Calu3 (cell line): ENCODE measurements around the gene GBP4. TPM values are rescaled to one million over a fixed set of nuclear protein-coding genes. Genes with fewer than 3 reads are reported as not detected.

Source experiments
- BruUV-seq: library from RNA; stranded (reverse); fragments of 400-500 nt; replicated peaks from 2 replicates; lab custom pipeline; 2021; lab: Mats Ljungman, UMichigan
- CTCF ChIA-PET: fragments of 300-600 bp; sonication (Branson Sonifier 250); formaldehyde crosslinking; loops from one replicate; lab custom pipeline; 2022; ENCODE audit warnings: antibody characterized with exemption; lab: Charles Lee
- DNase-seq: peaks from one replicate; pipeline ENCODE4 v3.0.0; 2022
- H3K27ac Mint-ChIP-seq: one replicate; pipeline ENCODE4 v1.8.0; 2022; ENCODE audit warnings: mixed read lengths; ENCODE audit not compliant: unreplicated experiment
- H3K27me3 Mint-ChIP-seq: one replicate; pipeline ENCODE4 v1.8.0; 2022; ENCODE audit warnings: mixed read lengths; ENCODE audit not compliant: unreplicated experiment
- H3K36me3 Mint-ChIP-seq: one replicate; pipeline ENCODE4 v1.8.0; 2022; ENCODE audit warnings: mild to moderate bottlenecking, moderate library complexity, mixed read lengths; ENCODE audit not compliant: insufficient read depth, unreplicated experiment
- H3K4me1 Mint-ChIP-seq: one replicate; pipeline ENCODE4 v1.8.0; 2022; ENCODE audit warnings: mild to moderate bottlenecking, low read depth, mixed read lengths; ENCODE audit not compliant: unreplicated experiment
- H3K4me3 Mint-ChIP-seq: one replicate; pipeline ENCODE4 v1.8.0; 2022; ENCODE audit warnings: mild to moderate bottlenecking, low read depth, moderate library complexity, mixed read lengths; ENCODE audit not compliant: unreplicated experiment
- H3K9me3 Mint-ChIP-seq: one replicate; pipeline ENCODE4 v1.8.0; 2022; ENCODE audit warnings: low read depth, mixed read lengths; ENCODE audit not compliant: unreplicated experiment
- intact Hi-C: fragments of 100-400 bp; cut with micrococcal nuclease; formaldehyde crosslinking; loops from one replicate; pipeline ENCODE4 v1.10.0; 2022; ENCODE audit not compliant: unreplicated experiment
- total RNA-seq: library from RNA; stranded (reverse); gene quantifications from 2 replicates; pipeline ENCODE4 v1.2.3, GENCODE V29; 2022
- TF ChIP-seq, protein P1 (sequence below): fragments of 200-600 bp; IDR thresholded peaks from one replicate; pipeline ENCODE4 v1.8.0; 2022; ENCODE audit warnings: antibody characterized with exemption; ENCODE audit not compliant: unreplicated experiment

The GBP4 gene
- total RNA-seq, 1 experiment from 2014 or later, result 10.3 TPM

GRCh38 chr1:89176971-89177370 is 21.8 kb downstream of the GBP4 start:
- CTCF ChIA-PET, result no interaction called here
- H3K36me3 Mint-ChIP-seq, result no peaks in the 10 kb centered on the region

DNA sequence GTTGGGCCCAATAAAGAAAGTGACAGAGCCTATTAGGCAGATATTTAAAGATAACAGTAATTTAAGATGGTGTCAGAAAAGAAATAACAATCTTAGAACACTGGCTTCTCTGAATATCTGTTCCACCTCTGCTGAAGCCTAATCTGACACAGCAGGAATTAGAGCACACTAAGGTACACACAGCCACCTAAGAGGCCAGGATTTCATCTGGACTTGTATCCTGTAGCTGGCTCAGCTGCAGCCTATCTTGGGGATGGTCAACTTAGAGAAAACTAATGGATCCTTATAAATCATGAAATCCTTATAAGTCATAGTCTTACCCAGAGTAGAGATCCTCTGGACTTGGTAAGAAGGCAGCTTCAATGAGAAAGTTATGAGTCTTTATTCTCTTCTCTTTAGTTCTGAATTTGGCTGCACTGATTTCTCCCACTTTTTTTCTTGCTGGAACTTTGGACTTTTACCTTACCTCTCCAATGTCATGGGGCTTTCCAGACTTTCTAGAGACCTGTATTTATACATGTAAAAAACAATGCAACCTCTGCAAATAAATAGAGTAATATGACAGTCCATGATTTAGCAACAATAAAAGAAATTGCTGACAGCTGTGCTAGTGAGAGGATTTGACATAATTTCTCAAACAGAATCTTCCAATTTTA is 23.0 kb downstream of the GBP4 start, which contains the start of gene GBP7:
Gene GBP7, minus strand, starts transcription at position 403 of the 656 bp plus-strand sequence. CDS start 4,068 bp downstream, outside the sequence.
- no peaks in the 10 kb centered on the region for H3K36me3 Mint-ChIP-seq
- H3K9me3 Mint-ChIP-seq, result no peaks in the 10 kb centered on the region
- CTCF ChIA-PET, result no interaction called here
- H3K4me3 Mint-ChIP-seq, result no peak within 1 kb of the TSS
- intact Hi-C loops, result no loop called here
- no TSS peak for BruUV-seq
- DNase-seq, result no peak
- no peak within 1 kb of the TSS for H3K27ac Mint-ChIP-seq
- TF ChIP-seq, protein P1, sequence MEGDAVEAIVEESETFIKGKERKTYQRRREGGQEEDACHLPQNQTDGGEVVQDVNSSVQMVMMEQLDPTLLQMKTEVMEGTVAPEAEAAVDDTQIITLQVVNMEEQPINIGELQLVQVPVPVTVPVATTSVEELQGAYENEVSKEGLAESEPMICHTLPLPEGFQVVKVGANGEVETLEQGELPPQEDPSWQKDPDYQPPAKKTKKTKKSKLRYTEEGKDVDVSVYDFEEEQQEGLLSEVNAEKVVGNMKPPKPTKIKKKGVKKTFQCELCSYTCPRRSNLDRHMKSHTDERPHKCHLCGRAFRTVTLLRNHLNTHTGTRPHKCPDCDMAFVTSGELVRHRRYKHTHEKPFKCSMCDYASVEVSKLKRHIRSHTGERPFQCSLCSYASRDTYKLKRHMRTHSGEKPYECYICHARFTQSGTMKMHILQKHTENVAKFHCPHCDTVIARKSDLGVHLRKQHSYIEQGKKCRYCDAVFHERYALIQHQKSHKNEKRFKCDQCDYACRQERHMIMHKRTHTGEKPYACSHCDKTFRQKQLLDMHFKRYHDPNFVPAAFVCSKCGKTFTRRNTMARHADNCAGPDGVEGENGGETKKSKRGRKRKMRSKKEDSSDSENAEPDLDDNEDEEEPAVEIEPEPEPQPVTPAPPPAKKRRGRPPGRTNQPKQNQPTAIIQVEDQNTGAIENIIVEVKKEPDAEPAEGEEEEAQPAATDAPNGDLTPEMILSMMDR, result no peak
- no peaks in the 10 kb centered on the region for H3K27me3 Mint-ChIP-seq
- H3K4me1 Mint-ChIP-seq, result no peaks in the 10 kb centered on the region

More at GRCh38 chr1:89176971-89177370, 21.8 kb downstream of the GBP4 start:
- no peak for DNase-seq
- Mint-ChIP-seq H3K27ac (no peak overlapping the region), H3K4me1 (no peaks in the 10 kb centered on the region), H3K4me3 (no peak overlapping the region), H3K9me3 (no peaks in the 10 kb centered on the region), H3K27me3 (no peaks in the 10 kb centered on the region)
- intact Hi-C loops, result no loop called here
- no TSS peak for BruUV-seq
- TF ChIP-seq, protein P1, result no peak

DNA sequence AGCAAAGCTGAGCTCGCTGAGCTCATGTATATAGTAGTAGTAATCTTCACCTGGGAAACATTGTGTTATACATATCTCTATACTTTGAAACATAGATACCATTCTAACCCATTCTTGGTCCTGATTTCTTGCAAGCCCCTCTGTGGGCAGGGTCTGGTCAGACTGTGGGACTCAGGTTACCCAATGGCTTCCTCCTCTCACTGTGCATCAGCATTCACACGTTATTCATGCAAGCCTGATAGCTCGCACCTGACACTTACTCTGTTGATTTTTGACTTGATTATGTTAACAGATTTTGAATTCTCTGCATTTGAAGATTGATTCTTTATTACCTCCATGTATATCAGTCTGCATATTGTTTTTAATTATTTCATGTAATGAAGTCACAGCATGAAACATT is 24.3 kb downstream of the GBP4 start:
- Mint-ChIP-seq H3K27me3 (no peaks in the 10 kb centered on the region), H3K27ac (no peak overlapping the region), H3K9me3 (no peaks in the 10 kb centered on the region), H3K36me3 (no peaks in the 10 kb centered on the region), H3K4me3 (no peak overlapping the region), H3K4me1 (no peaks in the 10 kb centered on the region)
- intact Hi-C loops, result no loop called here
- DNase-seq, result no peak
- TF ChIP-seq, protein P1, result no peak
- CTCF ChIA-PET, result no interaction called here
- BruUV-seq, result no TSS peak

DNA sequence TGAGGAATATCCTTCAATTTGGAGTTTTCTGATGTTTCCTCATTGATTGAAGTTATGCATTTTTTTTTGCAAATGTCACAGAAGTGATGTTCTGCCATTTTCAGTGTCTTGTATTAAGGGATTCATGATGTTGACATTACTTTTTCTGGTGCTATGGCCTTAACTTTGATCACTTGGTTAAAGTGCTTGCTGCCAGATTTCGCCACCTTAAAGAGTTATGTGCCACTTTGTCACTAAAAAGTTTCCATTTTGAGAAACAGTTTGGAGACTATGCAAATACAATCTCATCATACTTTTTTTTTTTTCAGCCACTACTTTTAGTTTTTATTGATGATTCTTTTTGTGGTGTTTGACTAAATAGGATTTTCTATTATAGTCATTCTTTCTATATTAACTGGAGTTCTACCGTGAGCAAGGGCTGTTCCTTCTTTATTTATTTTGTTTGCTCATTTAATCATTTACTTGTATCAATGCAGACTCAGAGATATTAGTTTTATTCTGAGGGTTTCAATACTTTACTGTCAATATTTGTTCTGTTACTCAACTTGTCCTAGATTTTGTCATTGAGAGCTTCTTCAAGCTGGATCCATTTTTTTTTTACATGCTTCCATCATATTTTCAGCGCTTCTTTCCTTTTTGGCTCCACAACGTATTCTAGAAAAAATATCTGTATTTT is 26.1 kb downstream of the GBP4 start:
- TF ChIP-seq, protein P1, result no peak
- Mint-ChIP-seq H3K27ac (no peak overlapping the region), H3K36me3 (no peaks in the 10 kb centered on the region), H3K4me1 (no peaks in the 10 kb centered on the region), H3K27me3 (no peaks in the 10 kb centered on the region), H3K4me3 (no peak overlapping the region), H3K9me3 (no peaks in the 10 kb centered on the region)
- CTCF ChIA-PET, result no interaction called here
- DNase-seq, result no peak
- intact Hi-C loops, result no loop called here
- no TSS peak for BruUV-seq
